ENCODE data around the gene CDC42SE2.
"Not testable (repeated sequence)": the region's sequence is repeated elsewhere in the genome, so short reads cannot be mapped to it uniquely, and the experiment has no call there.

CDC42SE2 gene

DNA sequence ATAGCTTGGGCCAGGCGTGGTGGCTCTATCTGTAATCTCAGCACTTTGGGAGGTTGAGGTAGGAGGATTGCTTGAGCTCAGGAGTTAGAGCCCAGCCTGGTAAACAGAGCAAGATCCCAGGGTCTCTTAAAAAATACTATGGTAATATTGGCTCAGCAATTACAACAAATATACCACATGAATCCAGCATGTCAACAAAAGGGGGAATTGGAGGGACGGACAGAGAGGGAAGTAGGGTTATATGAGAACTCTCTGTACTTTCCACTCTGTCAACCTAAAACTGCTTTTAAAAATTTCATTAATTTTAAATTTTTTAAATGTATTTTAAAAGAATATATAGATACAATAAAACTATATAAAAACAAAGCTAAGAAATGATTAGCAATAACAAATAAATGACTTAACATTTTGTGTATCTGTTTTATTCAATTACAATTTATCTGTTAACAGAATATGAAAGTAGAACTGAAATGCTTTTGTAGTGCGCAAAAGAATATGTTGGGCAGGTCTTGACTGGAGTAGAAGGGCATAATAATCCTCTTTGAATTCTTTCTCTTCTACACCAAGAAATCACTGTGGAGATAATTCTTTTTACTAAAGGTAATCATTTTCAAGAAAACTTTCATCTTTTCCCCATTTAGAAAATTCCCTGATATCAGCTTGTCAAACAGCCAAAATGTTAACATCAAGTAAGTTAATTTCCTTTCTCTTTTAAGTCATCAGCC, 12.9 kb upstream of the CDC42SE2 start:
- DNase-seq (ENCODE audit: low read depth): no peak

DNA sequence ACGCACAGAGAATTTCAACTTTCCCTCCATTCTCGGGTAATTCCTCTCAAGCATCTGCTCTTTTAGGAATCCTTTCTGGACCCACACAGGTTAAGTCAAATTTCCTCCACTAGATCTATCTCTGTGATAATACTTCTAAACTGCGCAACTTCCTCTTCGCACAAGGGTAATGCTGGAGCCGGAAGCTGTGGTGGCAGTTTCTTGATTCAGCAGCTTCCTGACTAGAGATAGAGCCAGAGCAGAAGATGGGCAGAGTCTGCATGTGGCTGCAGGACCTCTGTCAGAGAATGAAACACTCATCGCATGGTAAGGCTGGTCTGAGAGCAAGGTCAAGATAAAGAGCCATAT, 11.1 kb upstream of the CDC42SE2 start:
- DNase-seq (ENCODE audit: low read depth): no peak

DNA sequence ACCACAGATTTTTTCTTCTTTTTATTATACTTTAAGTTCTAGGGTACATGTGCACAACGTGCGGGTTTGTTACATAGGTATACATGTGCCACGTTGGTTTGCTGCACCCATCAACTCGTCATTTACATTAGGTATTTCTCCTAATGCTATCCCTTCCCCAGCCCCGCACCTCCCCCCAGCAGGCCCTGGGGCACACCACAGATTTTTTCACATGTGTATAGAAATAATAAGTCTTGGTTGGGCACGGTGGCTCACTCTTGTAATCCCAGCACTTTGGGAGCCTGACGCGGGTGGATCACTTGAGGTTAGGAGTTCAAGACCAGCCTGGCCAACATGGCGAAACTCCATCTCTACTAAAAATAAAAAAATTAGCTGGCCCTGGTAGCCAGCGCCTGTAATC, 9.8 kb upstream of the CDC42SE2 start:
- DNase-seq (ENCODE audit: low read depth): not testable (repeated sequence)

DNA sequence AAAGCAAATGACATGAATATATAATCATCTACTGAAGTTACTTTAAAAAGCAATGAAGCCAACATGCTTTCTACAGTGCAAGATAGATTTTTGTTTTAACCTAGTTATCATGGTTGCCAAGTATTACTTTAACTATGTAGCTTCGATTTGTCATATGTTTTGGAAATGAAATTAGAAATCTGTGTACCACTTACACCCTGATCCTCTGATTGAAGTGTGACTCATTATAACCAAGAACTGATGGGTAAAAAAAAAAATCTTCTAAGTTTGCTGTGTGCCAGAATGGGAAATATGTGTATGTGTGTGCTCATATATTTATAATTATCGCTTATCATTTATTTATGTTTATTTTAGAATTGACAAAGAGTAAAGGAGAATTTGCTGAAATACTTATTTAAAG, 9.1 kb upstream of the CDC42SE2 start:
- no peak for DNase-seq (ENCODE audit: low read depth)

DNA sequence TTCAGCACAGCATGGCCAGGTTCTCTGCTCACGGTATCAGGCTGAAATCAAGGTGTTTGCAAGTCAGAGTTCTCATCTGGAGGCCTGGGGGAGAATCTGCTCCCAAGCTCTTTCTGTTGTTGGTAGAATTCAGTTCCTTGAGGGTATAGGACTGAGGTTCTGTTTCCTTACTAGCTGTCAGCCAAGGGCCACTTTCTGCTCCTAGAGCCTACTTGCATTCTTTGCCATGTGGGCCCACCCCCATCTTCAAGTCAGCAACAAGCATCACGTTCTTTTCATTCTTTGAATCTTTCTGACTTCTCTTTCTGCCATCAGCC, 7.4 kb upstream of the CDC42SE2 start:
- DNase-seq (ENCODE audit: low read depth): no peak

DNA sequence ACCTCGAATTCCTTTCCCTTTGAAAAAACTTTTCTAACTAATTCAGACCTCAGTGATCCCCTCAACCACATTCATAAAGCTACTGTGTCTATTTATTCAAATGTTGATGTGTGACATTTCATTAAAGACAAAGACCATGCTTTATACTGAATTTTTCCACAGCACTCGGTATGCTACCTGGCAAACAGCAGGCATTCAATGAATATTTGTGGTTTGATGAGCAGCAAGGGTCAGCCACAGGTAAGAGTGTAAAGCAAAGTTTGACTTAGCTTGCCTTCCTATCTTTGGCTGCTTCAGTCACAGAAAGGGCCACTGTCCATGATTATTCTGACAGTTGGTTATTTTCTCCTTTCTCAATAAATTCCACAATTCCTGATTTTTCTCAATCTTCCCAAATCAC, 5.1 kb upstream of the CDC42SE2 start:
- DNase-seq (ENCODE audit: low read depth): no peak

DNA sequence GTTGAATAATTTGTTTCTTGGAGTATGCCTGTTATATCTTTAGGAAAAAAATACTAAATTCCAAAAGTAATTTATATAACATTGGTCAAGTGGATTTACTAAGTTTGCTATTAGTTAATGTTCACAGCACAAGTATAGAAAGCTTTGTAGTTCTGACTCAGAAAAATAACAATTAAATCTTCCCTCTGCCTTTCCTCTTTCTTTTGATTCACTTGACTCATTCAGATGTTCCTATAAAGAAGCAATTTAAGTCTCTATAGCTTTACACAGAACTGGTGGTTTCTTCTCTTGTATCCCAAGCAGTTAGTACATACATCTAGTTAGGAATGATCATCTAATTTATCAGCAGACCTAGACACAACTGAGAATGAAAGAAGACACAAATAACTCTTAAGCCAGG, 4.5 kb upstream of the CDC42SE2 start:
- no peak for DNase-seq (ENCODE audit: low read depth)

DNA sequence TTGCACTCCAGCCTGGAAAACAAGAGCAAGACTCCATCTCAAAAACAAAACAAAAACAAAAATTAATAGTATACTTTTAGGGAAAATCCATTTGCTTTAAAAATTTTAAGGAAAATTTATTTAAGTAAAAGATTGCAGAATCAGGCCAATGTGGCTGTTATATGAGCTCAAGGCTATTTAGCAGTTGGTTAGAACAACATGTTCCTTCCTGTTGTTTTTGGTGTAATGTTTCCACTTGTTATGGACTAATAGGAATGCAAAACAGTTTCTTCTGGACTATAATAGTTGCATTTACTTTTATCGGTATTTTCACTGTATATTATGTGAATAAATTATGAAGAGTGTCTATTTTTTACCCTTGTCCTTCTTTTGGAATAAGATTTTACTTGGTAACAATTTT, 3.0 kb upstream of the CDC42SE2 start:
- DNase-seq (ENCODE audit: low read depth): peak; percentile 83

DNA sequence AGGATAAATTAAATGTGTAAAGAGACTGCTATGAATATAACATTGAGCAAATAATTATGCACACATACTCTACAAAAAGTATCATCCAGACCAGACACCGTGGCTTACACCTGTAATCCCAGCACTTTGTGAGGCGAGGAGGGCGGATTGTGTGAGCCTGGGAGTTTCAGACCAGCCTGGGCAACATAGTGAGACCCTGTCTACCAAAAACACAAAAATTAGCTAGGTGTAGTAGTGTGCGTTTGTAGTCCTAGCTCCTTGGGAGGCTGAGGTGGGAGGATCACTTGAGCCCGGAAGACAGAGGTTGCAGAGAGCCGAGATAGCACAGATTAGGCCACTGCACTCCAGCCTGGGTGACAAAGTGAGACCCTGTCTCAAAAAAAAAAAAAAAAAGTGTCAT, 2.4 kb upstream of the CDC42SE2 start:
- no peak for DNase-seq (ENCODE audit: low read depth)

DNA sequence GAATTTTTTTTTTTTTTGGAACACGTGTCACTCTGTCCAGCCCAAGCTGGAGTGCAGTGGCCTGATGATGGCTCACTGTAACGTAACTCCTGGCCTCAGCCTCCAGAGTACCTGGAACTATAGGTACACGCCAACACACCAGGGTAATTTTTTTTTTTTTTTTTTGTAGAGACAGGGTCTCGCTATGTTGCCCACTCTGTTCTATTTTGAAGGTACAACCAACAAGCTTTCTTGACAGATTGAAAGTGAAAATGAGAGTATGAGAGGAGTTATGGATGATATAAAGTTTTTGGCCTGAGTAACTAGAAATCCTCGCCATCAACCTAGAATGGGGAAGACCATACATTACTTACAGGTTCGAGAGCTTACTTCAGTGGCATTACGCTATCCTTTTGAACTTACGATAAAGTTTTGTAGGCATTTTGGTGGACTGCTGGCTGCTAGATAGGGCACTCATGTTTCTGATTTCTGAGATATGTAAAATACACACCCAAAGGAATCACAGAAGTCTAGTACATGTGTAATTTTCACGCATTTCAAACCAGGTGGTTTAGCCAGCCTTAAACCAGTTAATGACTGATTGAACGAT, 806 bp upstream of the CDC42SE2 start:
- no peak for DNase-seq (ENCODE audit: low read depth)

DNA sequence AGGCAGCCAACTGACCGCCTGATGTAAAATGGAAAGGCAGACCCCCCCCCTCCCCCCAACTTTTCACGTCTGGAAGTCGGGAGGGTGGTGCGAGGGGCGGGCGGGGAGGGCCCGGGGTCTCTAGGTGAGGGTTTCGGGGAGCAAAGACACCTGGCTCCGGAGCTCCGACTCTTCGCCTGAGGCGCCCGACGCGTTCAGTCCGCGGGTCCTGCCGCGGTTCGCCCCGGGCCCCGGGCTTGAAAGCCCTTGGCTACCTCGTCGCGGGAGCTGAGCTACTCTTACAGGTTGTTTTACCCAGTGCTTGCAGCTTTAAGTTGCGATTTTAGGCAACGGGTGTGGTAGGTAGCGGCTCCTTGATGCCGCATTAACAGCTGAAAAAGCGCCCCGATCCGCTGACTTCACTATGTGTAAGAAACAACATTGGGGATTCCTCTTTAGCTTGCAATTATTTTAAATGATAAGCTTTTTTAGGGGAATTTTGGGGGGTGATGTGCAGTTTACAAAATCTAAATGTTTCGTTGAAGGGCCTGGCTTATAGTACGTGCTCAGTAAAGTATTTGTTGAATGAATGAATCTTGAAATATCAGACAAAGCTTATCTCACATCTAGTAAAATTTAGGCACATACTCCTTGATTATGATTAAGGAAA, 722 bp downstream of the CDC42SE2 start:
- no peak for DNase-seq (ENCODE audit: low read depth)

DNA sequence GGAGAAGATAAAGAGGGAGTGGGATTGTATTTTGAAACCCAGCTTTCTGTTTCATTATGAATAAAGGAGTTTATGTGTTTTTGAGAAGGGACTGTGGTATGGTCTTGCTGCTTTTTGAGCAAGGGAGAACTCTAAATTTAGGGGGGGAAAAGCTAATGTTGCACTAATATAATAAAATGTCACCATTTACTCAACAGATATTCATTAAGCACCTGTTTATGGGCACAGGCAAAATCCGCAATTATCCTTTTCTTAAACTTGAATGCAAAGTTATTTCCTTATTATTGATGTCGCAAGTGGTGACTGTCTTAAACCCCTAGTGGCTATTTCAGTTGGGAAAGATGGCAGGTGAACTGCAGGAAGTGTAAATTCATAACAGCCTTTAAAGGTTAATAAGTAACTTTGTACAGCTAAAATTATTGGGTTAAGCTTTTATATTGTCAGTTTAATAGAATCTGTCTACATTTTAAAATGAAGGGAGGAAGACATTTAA, 1.5 kb downstream of the CDC42SE2 start:
- peak; percentile 30 for DNase-seq (ENCODE audit: low read depth)

DNA sequence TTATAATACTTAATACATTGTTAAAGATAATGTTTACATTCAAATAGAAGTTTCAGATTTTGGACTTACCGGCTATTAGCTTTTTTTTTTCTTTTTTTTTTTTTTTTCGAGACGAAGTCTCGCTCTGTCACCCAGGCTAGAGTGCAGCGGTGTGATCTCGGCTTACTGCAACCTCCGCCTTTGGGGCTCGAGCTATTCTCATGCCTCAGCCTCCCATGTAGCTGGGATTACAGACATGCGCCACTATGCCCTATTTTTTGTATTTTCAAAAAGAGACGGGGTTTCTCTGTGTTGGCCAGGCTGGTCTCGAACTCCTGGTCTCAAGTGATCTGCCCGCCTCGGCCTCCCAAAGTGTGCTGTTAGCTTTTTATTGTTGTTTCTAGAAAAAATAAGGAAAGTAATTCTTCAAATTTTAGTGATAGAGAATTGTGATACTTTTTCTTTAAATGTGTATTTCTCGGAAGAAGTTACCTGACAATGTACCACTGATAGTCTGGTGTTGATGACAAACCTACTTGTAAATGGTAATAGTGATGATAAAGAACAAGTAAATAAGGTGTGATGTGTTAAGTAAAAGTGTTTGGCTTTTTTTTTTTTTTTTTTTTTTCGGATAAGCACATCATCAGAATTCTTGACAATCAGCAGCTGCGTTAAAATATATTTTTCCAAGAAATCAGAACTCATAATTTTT, 2.7 kb downstream of the CDC42SE2 start:
- no peak for DNase-seq (ENCODE audit: low read depth)

DNA sequence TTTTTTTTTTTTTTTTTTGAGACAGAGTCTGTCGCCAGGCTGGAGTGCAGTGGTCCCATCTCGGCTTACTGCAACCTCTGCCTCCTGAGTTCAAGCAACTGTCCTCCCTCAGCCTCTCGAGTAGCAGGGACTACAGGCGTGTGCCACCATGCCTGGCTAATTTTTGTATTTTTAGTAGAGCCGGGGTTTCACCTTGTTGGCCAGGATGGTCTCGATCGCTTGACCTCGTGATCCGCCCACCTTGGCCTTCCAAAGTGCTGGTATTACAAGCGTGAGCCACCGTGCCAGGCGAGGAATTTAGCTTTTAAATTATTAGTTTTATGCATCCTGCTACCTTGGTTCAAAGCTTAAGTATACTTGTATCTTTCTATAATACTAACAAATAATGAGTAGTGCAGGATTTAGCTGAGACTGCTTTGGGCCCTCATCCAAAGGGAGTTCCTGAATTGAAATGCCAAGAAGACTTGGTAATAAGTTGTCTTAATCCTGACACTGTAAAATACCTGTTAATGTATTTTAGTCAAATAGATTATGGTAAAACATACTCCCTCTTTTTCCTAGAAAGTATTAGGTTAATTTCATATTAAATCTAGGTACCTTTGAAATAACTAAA, 5.0 kb downstream of the CDC42SE2 start:
- DNase-seq (ENCODE audit: low read depth): peak; percentile 27

DNA sequence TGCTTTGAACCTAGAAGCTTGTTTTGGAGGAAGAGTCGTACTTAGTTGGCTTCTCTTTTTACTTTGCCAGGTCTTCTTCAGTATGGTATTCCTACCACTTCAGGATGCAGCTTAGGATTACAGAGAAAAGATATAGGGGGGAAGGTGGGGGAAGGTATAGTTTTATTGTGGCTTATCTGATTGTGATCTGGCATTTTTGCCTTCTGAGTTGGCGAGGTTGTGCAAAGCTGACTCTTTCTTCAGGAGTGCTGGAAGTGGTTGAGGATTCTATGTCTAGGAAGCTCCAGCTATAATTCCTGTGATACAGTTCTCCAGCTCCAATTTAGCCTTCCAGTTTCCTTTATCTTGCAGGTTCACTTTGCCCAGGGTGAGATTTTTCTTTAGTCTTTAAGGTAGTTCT, 7.0 kb downstream of the CDC42SE2 start:
- no peak for DNase-seq (ENCODE audit: low read depth)

DNA sequence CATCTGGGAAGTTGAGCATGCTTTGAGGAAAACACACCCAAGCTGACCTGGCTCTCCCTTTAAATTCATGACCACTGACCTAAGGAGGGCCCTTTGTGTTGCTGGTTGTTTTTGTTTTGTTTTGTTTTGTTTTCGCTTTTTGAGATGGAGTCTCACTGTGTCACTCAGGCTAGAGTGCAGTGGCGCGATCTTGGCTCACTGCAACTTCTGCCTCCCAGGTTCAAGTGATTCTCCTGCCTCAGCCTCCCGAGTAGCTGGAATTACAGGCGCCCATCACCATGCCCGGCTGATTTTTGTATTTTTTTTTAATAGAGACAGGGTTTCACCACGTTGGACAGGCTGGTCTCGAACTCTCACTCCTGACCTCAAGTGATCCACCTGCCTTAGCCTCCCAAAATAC, 8.0 kb downstream of the CDC42SE2 start:
- DNase-seq (ENCODE audit: low read depth): not testable (repeated sequence)

DNA sequence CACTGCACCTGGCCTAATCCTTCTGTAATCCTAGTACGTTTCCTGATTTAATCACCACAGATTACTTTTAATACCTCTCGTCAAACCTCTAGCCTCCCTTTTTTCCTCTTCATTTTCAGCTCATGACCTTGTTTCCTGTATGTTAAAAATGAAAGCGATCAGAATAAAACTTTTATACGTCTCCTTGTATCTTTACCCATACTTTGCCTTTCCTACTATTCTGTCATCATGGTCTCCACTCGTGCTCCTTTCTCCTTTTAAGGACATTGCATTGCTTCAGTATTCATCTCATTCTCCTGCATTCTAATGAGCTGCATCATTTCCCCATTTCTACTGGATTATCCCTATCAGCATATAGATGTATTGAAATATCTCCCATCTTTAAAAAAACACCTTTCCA, 8.5 kb downstream of the CDC42SE2 start:
- DNase-seq (ENCODE audit: low read depth): no peak

DNA sequence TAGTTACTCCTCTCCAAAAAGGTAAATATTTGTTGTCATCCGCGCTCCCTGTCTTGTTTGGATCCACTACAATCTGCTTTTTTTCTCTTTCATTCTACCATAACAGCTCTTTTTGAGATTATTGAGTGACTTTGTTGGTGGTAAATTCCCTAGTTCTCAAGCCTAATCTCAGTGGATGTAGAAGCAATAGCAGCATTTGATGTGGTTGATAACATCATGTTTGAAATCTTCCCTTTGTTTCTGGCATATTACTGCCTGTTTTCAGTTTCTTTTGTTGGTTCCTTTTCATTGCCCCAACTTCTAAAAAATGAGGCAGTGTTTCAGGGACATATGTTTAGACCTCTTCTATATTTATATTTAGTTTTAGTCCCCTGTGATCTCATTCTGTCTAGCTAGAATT, 8.9 kb downstream of the CDC42SE2 start:
- no peak for DNase-seq (ENCODE audit: low read depth)

DNA sequence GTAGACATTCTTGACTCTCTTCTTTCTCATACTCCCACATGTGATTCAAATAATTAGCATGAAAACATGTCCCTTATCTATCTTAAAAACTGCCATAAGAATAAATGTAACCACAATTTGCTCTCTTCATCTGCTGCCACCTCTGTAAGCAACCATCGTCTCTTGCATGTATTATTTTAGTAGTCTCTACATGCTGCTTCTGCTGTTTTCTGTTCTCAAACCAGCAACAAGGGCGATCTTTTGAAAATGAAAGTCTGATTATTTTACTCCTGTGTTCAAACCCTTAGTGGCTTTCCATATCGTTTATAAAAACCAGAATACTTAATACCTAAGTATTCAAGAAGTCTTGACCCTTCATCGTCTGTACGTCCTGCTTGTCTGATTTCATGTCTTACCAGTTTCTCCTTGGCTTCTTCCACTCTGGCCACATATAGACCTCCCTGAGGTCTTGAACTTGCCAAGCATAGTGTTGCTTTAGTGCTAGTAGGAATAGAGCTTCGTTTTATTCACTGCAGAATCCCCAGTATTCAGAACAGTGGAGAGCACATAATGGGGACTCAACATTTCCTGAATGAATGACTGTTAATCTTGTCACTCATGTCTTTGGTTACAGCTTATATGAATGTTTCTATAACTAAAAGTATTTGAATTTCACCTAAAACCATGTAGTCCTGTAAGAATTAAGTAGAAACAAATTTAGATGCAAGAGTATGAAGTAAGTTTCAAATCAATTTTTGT, 10.6 kb downstream of the CDC42SE2 start:
- no peak for DNase-seq (ENCODE audit: low read depth)

DNA sequence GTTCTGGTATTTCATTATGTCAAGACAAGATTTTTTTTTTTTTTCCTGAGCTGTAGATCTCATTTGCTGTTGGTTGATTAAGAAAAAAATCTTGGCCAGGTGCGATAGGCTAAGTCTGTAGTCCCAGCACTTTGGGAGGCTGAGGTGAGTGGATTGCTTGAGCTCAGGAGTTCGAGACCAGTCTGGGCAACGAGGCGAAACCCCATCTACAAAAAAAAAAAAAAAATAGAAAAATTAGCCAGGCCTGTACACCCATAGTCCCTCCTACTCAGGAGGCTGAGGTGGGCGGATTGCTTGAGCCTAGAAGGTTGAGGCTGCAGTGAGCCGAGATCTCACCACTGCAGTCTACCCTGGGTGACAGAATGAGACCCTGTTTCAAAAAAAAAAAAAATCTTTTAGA, 12.2 kb downstream of the CDC42SE2 start:
- no peak for DNase-seq (ENCODE audit: low read depth)

DNA sequence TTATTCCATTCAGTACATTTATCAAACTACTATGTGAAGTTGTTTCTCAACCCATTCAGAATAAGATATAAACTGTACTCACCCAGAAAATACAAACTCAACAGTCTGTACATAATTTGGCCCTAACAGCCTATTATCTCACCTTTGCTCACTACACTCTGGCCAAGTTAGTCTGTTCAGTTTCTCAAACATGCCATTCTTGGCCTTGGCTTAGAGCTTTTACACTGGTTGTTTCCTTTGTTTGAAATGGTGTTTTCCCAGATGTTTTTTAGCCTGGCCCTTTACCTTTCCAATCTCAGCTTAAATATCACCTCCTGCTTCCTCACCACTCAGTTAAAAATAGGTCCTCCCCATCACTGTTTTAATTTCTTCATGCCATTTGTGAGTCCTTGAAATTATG, 13.6 kb downstream of the CDC42SE2 start:
- no peak for DNase-seq (ENCODE audit: low read depth)
